ENCODE results near the gene GPBP1L1. TPM values are rescaled to one million over a fixed set of nuclear protein-coding genes. Genes with fewer than 3 reads are reported as not detected.

The GPBP1L1 gene
- total and polyA plus RNA-seq, 2 experiments from 2014 or later, result 69.3 to 85.6 TPM

DNA sequence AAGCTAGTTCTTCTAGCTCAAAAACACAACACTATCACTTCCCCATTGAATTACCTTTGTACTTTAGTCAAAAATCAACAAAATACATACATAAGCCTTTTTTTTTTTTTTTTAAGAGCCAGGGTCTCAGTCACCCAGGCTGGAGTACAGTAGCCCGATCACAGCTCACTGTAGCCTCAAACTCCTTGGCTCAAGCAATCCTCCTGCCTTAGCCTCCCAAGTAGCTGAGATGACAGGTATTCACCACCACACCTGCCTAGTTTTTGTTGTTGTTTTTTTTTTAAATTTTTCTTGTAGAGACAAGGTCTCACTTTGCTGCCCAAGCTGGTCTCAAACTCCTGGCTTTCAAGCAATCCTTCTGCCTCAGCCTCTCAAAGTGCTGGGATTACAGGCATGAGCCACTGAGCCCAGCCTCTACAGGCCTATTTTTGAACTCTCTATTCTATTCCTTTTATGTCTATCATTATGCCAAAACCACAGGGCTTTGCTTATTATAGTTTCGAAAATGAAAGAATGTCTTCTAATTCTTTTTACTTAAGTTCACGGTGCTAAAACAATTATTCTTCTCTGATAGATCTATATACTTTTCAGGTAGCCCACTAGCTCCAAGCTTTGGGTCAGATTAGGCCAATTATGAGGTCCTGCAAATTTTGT lies 29.6 kb downstream of the GPBP1L1 start:
- Histone ChIP-seq H3K9me3 (ENCODE audit: low read depth) (no peaks in the 10 kb centered on the region), H3K4me2 (ENCODE audit: unreplicated experiment) (no peak overlapping the region), H3K36me3 (ENCODE audit: low read depth) (peaks cover 80% of the 10 kb centered on the region), H3K27me3 (replicated peaks; ENCODE audit: insufficient read depth) (no peaks in the 10 kb centered on the region), H4K20me1 (ENCODE audit: insufficient read depth) (0 out of 2 replicates have a peak, but pooled peaks cover 4% of the 10 kb centered on the region), H3K4me1 (ENCODE audit: insufficient read depth) (peaks cover 5% of the 10 kb centered on the region; the same call in 1 of the 2 replicates), H2AFZ (no peak overlapping the region), H3F3A (ENCODE audit: insufficient read depth) (no peaks in the 10 kb centered on the region), H3K27ac (no peak overlapping the region), H3K79me2 (ENCODE audit: insufficient read depth) (peaks cover 90% of the 10 kb centered on the region), H3K9ac (no peak overlapping the region), H3K4me3 (no peak overlapping the region), H3K9me2 (ENCODE audit: insufficient read depth) (no peaks in the 10 kb centered on the region)
- WGBS, 2 experiments (ENCODE audit: low coverage in 1 of 2, low lambda C conversion rate in 2 of 2, missing lambda C conversion rate in 2 of 2), result 78 to 83% methylated on average over 3 of the region's 3 CpGs
- no peak for TF ChIP-seq EZH2 (IDR thresholded peaks at IDR 0.05; ENCODE audit: insufficient read depth, poor library complexity, severe bottlenecking)
- TF ChIP-seq EZH2phosphoT487 (IDR thresholded peaks at IDR 0.05; ENCODE audit: insufficient read depth, low read depth), result no peak
- DNase-seq, result no peak
- in situ Hi-C loops (cut with MboI), result no loop called here

DNA sequence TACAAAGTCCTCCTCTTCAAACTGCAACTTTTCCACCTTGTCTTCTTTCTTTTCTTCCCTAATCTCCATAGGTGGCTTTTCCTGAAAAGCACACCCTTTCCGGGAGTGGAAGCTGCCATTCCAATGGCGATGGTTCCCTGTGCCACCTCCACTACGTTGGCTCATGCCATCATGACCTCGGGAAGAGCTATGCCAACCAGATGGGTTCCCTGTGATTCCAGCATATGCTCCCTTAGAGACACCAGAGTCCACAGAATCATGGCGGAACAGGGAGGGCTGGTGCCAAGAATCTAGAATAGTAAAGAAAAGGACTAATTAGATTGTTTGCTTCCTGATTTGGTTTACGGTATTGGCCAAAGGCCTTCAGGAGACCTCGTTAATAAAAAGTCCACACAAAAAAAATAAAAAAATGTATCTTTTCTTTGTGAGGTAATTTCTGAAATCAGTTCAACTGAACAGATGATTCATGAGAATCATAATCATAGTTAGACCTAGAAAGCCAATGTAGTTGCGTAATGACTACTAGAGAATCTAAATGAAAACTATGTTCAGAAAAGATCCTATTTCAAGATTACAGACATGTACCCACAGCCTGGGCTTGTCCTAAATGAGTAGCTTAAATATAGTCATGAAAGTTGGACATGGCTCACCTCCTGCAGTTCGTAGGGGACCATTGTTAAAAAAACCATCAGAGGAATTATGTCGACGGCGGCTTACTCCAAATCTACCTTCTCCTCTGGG lies 31.6 kb downstream of the GPBP1L1 start:
- Histone ChIP-seq H3F3A (ENCODE audit: insufficient read depth) (no peaks in the 10 kb centered on the region), H3K27me3 (replicated peaks; ENCODE audit: insufficient read depth) (no peaks in the 10 kb centered on the region), H3K36me3 (ENCODE audit: low read depth) (peaks cover 81% of the 10 kb centered on the region), H3K9me3 (ENCODE audit: low read depth) (no peaks in the 10 kb centered on the region), H3K4me3 (no peak overlapping the region), H4K20me1 (ENCODE audit: insufficient read depth) (no peaks in the 10 kb centered on the region), H3K4me1 (ENCODE audit: insufficient read depth) (peaks cover 5% of the 10 kb centered on the region; the same call in 1 of the 2 replicates), H3K79me2 (ENCODE audit: insufficient read depth) (peaks cover 90% of the 10 kb centered on the region), H3K27ac (no peak overlapping the region), H3K4me2 (ENCODE audit: unreplicated experiment) (no peak overlapping the region), H3K9ac (no peak overlapping the region), H2AFZ (no peak overlapping the region), H3K9me2 (ENCODE audit: insufficient read depth) (no peaks in the 10 kb centered on the region)
- 91 to 95% methylated on average over 12 of the region's 12 CpGs for WGBS, 2 experiments (ENCODE audit: low coverage in 1 of 2, low lambda C conversion rate in 2 of 2, missing lambda C conversion rate in 2 of 2)
- TF ChIP-seq EZH2 (IDR thresholded peaks at IDR 0.05; ENCODE audit: insufficient read depth, poor library complexity, severe bottlenecking) (no peak), EZH2phosphoT487 (IDR thresholded peaks at IDR 0.05; ENCODE audit: insufficient read depth, low read depth) (no peak)
- in situ Hi-C loops (cut with MboI), result no loop called here
- peak; percentile 49 for DNase-seq

DNA sequence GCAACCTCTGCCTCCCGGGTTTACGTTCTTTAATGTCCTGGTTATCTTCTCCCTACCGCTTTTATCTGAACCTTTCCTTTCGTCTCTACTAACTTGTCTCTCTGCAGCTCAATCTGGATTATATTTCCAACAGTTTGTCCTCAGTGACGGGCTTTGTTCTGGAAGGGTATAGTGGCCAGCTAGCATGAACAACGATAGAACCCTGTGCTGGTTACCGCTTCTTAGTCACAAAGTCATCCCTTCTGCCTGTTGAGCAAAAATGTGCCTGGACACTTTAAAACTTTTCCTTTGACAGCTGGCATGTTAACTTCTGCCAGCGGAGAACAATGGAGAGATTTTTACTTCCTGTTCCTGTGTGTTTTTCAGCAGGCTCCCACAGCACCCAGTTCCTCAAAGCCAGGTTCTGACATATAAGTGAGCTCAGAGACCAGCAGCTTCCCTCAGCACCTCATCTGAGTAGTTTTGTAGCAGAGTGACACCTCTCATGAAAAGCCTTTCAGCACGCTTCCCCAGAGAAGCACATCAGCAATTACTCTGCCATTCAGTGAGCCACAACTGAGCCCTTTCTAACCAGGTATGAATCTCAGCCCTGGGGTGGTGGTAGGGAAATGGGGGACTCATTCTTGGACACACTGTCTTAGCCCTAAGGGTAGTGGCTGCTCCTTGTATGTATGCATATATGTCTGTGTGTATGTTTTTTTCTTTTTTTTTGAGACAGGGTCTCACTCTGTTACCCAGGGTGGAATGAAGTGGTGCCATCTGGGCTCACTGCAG lies 38.9 kb downstream of the GPBP1L1 start:
- Histone ChIP-seq H3K9ac (no peak overlapping the region), H3K27me3 (replicated peaks; ENCODE audit: insufficient read depth) (no peaks in the 10 kb centered on the region), H3K36me3 (ENCODE audit: low read depth) (peaks cover 28% of the 10 kb centered on the region), H3K4me3 (no peak overlapping the region), H3K4me1 (ENCODE audit: insufficient read depth) (no peaks in the 10 kb centered on the region), H4K20me1 (ENCODE audit: insufficient read depth) (no peaks in the 10 kb centered on the region), H3K4me2 (ENCODE audit: unreplicated experiment) (no peak overlapping the region), H3F3A (ENCODE audit: insufficient read depth) (peaks cover 18% of the 10 kb centered on the region; the same call in 1 of the 2 replicates), H2AFZ (no peak overlapping the region), H3K27ac (no peak overlapping the region), H3K9me2 (ENCODE audit: insufficient read depth) (no peaks in the 10 kb centered on the region), H3K79me2 (ENCODE audit: insufficient read depth) (peaks cover 86% of the 10 kb centered on the region), H3K9me3 (ENCODE audit: low read depth) (no peaks in the 10 kb centered on the region)
- in situ Hi-C loops (cut with MboI), result no loop called here
- no peak for DNase-seq
- 97 to 99% methylated on average over 9 of the region's 9 CpGs for WGBS, 2 experiments (ENCODE audit: low coverage in 1 of 2, low lambda C conversion rate in 2 of 2, missing lambda C conversion rate in 2 of 2)
- TF ChIP-seq EZH2phosphoT487 (IDR thresholded peaks at IDR 0.05; ENCODE audit: insufficient read depth, low read depth) (no peak), EZH2 (IDR thresholded peaks at IDR 0.05; ENCODE audit: insufficient read depth, poor library complexity, severe bottlenecking) (no peak)

DNA sequence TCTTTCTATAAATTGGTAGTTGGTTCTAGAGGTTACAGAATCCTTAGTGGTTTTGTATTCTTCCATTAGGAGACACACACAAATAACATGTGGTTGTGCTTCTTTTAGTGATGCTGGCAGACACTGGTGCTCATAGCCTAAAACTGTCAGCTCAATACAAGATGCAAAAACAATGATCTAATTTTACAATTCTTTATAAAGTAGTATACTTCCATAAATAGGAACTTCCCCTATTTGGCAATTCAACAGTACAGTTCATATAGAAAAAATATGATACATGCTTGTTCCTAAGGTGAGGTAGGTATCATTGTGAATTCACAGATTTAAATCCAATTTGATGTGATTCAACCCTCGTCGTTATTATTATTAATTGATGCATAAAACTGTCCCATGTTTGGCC lies 41.7 kb downstream of the GPBP1L1 start:
- no peaks in the 10 kb centered on the region for H3K9me2 ChIP-seq (ENCODE audit: insufficient read depth)
- H3K4me2 ChIP-seq (ENCODE audit: unreplicated experiment), result no peak overlapping the region
- no peak for DNase-seq
- no peak overlapping the region for H3K4me3 ChIP-seq
- peaks cover 58% of the 10 kb centered on the region for H3K79me2 ChIP-seq (ENCODE audit: insufficient read depth)
- H3K4me1 ChIP-seq (ENCODE audit: insufficient read depth), result no peaks in the 10 kb centered on the region
- H3K9me3 ChIP-seq (ENCODE audit: low read depth), result no peaks in the 10 kb centered on the region
- no peak overlapping the region for H3K27ac ChIP-seq
- H3K9ac ChIP-seq, result no peak overlapping the region
- TF ChIP-seq EZH2phosphoT487 (IDR thresholded peaks at IDR 0.05; ENCODE audit: insufficient read depth, low read depth) (no peak), EZH2 (IDR thresholded peaks at IDR 0.05; ENCODE audit: insufficient read depth, poor library complexity, severe bottlenecking) (no peak)
- H3K36me3 ChIP-seq (ENCODE audit: low read depth), result peaks cover 27% of the 10 kb centered on the region
- peaks cover 18% of the 10 kb centered on the region; the same call in 1 of the 2 replicates for H3F3A ChIP-seq (ENCODE audit: insufficient read depth)
- H3K27me3 ChIP-seq (replicated peaks; ENCODE audit: insufficient read depth), result no peaks in the 10 kb centered on the region
- no peaks in the 10 kb centered on the region for H4K20me1 ChIP-seq (ENCODE audit: insufficient read depth)
- H2AFZ ChIP-seq, result no peak overlapping the region
- in situ Hi-C loops (cut with MboI), result no loop called here
- WGBS, 2 experiments (ENCODE audit: low coverage in 1 of 2, low lambda C conversion rate in 2 of 2, missing lambda C conversion rate in 2 of 2), result 77 to 89% methylated on average over 2 of the region's 2 CpGs

Data from GM23248 (cell line).